Activated T-cell treated with anti-CD3 and anti-CD28 coated beads, Interleukin-2, amount 50 U/mL, for 72 hours (primary cell): ENCODE data around the gene MPC2. TPM values are rescaled to one million over a fixed set of nuclear protein-coding genes. Genes with fewer than 3 reads are reported as not detected.
"Not testable (repeated sequence)": the region's sequence is repeated elsewhere in the genome, so short reads cannot be mapped to it uniquely, and the experiment has no call there.

Experiments used
- ATAC-seq, 2 donors: fragments of 150-1000 bp; cut with Tn5 transposase; replicated peaks in 1 of 2; 2 replicates each; pipeline ENCODE4 v1.10.0; 2021; ENCODE audit warnings: moderate library complexity in 2 of 2, mild to moderate bottlenecking in 1 of 2
- DNase-seq, 2 donors: peaks; one replicate each; pipeline ENCODE4 v3.0.0; 2021 to 2022; ENCODE audit warnings: mixed read lengths in 1 of 2
- H3K27ac Mint-ChIP-seq: one replicate; pipeline ENCODE4 v1.8.0; 2022; ENCODE audit warnings: mild to moderate bottlenecking, moderate library complexity, mixed read lengths
- H3K27me3 Mint-ChIP-seq: one replicate; pipeline ENCODE4 v1.8.0; 2022; ENCODE audit warnings: low read depth, mixed read lengths
- H3K36me3 Mint-ChIP-seq, 2 donors: one replicate each; pipeline ENCODE4 v1.8.0; 2022; ENCODE audit warnings: mixed read lengths in 2 of 2, mild to moderate bottlenecking in 1 of 2; ENCODE audit not compliant: insufficient read depth in 2 of 2
- H3K4me1 Mint-ChIP-seq: one replicate; pipeline ENCODE4 v1.8.0; 2022; ENCODE audit warnings: low read depth, mixed read lengths
- H3K4me3 Mint-ChIP-seq, 2 donors: one replicate each; pipeline ENCODE4 v1.8.0; 2022; ENCODE audit warnings: mild to moderate bottlenecking in 2 of 2, mixed read lengths in 2 of 2, moderate library complexity in 2 of 2
- H3K9me3 Mint-ChIP-seq, 2 donors: one replicate each; pipeline ENCODE4 v1.8.0; 2022; ENCODE audit warnings: mixed read lengths in 2 of 2
- total RNA-seq, 2 donors: library from RNA; stranded (reverse); gene quantifications; one replicate each; pipeline ENCODE4 v1.2.3, GENCODE V29; 2022

The MPC2 gene
- total RNA-seq, 2 donors from 2014 or later = 66.3 to 71.6 TPM

DNA sequence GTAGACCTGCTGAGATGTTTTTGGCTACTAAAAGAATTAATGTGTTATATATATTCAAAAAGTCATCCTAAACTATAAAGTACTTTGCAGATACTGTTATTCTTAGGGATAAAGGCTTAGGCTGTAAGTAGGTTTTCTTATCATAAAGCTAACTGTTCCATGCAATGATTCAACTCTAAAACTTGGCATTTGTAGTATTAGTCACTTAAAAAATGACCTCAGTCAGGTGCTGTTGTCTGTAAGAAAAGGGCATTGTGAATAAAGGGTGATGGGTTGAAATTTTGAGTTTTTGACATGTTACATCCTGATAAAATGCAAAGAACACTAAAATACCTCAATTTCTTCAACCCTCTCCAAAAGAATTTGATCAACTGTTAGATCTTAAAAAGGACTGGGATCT lies 55.8 kb downstream of the MPC2 start:
- H3K27me3 Mint-ChIP-seq = no peaks in the 10 kb centered on the region
- H3K4me3 Mint-ChIP-seq = no peak overlapping the region

DNA sequence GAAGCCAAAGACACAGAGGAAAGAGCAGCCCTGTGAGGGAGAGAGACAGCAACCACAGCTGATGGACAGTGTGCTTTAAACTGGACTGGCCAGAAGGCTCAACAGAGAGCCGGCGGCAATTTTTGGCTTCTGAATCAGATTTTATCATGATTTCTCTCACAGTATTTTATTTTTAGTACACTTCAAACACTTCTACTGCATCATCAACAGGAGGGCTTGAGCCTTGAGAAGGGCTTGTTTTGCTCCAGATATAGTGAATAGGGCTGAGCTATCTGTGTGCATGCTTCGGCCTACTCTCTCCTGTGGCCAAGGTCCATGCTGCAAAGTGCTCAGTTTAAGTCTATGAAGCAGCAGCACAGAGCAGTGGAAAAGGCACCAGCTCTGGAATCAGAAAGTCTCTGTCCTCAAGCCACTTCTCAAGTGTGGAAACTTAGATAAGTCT lies 56.3 kb downstream of the MPC2 start:
- no peak for ATAC-seq
- Mint-ChIP-seq H3K9me3 (no peaks in the 10 kb centered on the region), H3K27ac (no peak overlapping the region), H3K4me1 (no peaks in the 10 kb centered on the region), H3K36me3 (peaks cover 0 to 1% of the 10 kb centered on the region in 2 donors), H3K27me3 (no peaks in the 10 kb centered on the region), H3K4me3 (no peak overlapping the region)
- DNase-seq = no peak

More for the DNA sequence above, 55.8 kb downstream of the MPC2 start:
- no peak for DNase-seq
- H3K27ac Mint-ChIP-seq = no peak overlapping the region
- no peaks in the 10 kb centered on the region for H3K9me3 Mint-ChIP-seq
- no peaks in the 10 kb centered on the region for H3K4me1 Mint-ChIP-seq
- ATAC-seq = no peak
- H3K36me3 Mint-ChIP-seq = peaks cover 0 to 1% of the 10 kb centered on the region in 2 donors

DNA sequence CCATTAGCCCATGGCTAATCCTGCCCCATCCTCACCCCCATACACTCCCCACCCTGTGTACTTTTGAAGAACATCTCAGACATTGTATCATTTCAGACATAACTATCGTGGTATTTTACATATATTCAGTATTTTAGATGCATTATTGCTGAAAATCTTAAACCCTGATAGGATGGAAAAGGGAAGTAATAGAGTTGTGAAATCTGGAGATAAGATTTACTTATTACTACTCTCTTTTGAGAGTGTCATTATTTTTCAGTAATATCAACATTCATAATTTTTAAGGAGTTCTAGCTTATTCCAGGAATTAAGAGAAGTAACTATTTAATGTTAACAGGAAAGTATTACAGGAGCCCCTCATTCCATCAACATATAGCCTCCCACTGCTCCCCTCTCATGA lies 57.4 kb downstream of the MPC2 start:
- Mint-ChIP-seq H3K9me3 (no peaks in the 10 kb centered on the region), H3K4me3 (no peak overlapping the region), H3K36me3 (no peaks in the 10 kb centered on the region), H3K4me1 (no peaks in the 10 kb centered on the region), H3K27ac (no peak overlapping the region), H3K27me3 (no peaks in the 10 kb centered on the region)
- DNase-seq = no peak
- no peak for ATAC-seq

DNA sequence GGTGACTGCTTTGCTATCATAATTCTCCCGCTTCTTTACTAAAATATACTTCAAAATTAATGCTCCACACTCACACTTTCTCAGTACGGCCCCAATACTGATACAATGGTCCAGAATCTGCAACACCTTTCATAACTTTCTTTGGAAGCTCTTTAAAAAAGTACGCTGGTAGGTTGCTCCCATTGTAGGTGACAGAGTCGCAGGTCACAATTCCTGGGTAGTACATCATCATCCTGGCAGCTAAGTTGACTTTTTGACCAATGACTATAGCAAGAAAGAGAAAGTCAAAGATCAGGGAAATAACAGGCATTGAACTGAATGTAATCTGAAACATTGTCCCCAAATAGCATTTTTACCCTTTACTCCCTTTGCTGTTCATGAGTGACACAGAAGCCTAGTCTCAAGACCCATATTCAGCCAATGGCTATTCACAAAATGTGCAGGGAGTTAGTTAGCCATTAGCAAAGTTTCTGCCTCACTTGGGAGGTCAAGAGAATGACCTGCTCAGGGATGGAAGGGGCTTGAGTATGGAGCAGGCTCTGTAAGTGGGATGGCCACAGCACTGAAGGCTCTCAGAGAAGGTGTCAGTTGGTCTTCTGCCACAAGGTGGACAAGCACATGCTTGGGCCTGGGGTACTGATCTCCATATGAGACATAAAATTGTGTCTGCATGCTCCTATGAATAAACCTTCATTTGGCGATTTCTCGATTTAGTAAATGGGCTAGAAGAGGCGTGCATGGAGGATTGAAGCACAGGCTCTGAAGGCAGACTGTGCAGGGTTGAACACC lies 58.3 kb downstream of the MPC2 start:
- DNase-seq (no peak), ATAC-seq (no peak)
- Mint-ChIP-seq H3K27me3 (no peaks in the 10 kb centered on the region), H3K27ac (no peak overlapping the region), H3K4me3 (no peak overlapping the region), H3K9me3 (no peaks in the 10 kb centered on the region), H3K36me3 (no peaks in the 10 kb centered on the region), H3K4me1 (no peaks in the 10 kb centered on the region)

DNA sequence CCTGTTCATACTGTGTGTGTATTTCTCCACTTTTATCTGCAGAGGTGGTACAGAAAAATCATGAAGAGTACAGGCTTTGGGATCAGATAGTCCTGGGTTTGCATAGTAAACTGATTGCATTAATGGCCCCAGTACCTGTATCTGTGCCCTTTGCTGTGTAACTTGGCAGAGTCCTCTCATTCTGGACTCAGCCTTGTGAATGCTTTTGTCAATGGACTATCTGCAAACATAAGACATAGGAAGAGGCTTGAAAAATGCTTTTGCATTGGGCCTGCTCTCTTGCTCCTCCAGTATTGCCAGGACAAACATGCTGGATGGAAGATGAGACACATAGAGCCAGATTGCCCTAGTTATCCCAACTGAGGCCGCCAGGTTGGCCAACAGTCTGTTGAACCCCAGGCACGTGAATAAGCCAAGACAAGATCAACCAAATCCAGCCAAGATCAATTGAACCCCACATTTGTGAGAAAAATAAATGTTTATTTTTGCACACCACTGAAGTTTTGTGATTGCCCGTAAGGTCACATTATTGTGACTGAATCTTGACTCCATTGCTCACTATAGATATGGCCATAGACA lies 60.2 kb downstream of the MPC2 start:
- H3K4me1 Mint-ChIP-seq = no peaks in the 10 kb centered on the region
- H3K4me3 Mint-ChIP-seq = no peak overlapping the region
- DNase-seq (no peak), ATAC-seq (no peak)
- no peaks in the 10 kb centered on the region for H3K9me3 Mint-ChIP-seq
- H3K36me3 Mint-ChIP-seq = no peaks in the 10 kb centered on the region
- no peak overlapping the region for H3K27ac Mint-ChIP-seq
- no peaks in the 10 kb centered on the region for H3K27me3 Mint-ChIP-seq

DNA sequence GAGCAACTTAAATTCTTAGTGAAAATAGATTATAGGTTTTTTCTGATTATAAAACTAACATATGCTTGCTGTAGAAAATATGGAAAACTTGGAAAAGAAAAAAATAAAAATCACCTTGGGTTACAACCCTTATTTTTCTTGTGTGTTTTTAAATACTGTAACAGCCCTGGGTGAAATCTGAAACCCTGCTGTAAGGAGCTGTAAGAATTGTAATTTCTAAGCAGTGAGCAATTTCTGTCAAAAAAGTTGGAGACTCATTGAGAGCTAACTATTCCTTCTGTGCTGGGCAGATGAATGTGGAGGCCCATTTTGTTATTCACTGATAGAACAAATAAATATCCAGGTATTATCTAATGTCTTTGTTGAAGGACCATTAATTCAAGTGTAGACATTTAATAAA lies 65.5 kb downstream of the MPC2 start:
- Mint-ChIP-seq H3K27me3 (no peaks in the 10 kb centered on the region), H3K9me3 (no peaks in the 10 kb centered on the region), H3K36me3 (no peaks in the 10 kb centered on the region), H3K4me1 (no peaks in the 10 kb centered on the region), H3K4me3 (no peak overlapping the region), H3K27ac (no peak overlapping the region)
- ATAC-seq (no peak), DNase-seq (no peak)

DNA sequence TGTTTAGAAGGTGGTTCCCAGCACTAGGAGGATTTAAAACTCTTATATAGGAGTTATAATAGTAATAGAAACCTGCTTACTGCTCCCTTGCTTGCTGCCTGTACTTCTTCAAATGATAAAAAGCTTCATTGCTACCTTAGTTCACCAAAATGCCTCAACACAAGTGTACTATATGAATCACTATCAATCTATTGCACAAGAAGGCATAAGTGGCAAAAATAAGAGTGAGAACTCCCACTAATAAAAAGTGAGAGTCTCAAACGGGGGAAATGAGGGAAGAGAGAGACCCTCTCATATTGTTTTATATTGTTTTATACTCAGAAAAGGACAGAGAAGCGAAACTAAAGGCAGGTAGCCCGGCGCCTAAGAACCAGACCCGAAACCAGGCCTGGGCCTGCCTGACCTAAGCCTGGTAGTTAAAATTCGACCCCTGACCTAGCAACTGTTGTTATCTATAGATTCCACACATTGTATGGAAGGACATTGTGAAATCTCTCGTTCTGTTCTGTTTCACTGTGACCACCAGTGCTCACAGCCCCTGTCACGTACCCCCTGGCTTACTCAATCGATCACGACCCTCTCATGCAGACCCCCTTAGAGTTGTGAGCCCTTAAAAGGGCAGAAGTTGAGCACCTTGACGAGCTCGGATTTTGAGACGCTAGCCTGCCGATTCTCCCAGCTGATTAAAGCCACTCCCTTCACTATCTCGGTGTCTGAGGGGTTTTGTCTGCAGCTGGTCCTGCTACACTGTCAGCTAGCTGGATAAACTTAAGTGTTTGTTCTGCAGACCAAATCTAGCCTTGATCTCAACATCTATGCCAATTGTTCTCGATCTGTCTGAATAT lies 67.5 kb downstream of the MPC2 start:
- not testable (repeated sequence) for H3K4me1 Mint-ChIP-seq, H3K27me3 Mint-ChIP-seq, H3K9me3 Mint-ChIP-seq, ATAC-seq, H3K36me3 Mint-ChIP-seq, DNase-seq, H3K27ac Mint-ChIP-seq, H3K4me3 Mint-ChIP-seq

DNA sequence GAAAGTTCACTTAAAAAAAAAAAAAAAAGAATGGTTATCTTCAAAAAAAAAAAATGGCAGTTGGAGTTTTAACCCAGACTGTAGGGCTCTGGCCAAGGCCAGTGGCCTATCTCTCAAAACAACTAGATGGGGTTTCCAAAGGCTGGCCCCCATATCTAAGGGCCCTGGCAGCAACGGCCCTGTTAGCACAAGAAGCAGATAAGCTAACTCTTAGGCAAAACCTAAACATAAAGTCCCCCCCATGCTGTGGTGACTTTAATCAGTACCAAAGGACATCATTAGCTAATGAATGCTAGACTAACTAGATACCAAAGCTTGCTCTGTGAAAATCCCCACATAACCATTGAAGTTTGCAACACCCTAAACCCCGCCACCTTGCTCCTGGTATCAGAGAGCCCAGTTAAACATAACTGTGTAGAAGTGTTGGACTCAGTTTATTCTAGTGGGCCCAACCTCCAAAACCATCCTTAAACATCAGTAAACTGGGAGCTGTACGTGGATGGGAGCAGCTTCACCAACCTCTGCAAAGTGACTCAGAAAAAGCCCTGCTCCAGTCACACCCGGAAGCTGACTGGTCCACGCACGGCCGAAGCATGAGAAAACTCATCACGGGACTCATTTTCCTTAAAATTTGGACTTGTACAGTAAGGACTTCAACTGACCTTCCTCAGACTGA lies 70.0 kb downstream of the MPC2 start:
- H3K4me1 Mint-ChIP-seq, H3K27ac Mint-ChIP-seq, DNase-seq, H3K36me3 Mint-ChIP-seq, ATAC-seq, H3K27me3 Mint-ChIP-seq, H3K9me3 Mint-ChIP-seq, H3K4me3 Mint-ChIP-seq: not testable (repeated sequence)

Other genes with a start within 250 kb of the MPC2 start
- gene MPZL1, start 215.1 kb downstream of the MPC2 start, total RNA-seq = 10 to 100 TPM; 17.2 to 20.9 TPM
- under 1 TPM; 0.07 to 0.12 TPM for gene ADCY10, start 22.9 kb downstream of the MPC2 start, total RNA-seq
- 10 to 100 TPM; 33.2 to 35.0 TPM for gene DCAF6, start 389 bp downstream of the MPC2 start, total RNA-seq
- gene GPR161, start 199.9 kb upstream of the MPC2 start, total RNA-seq = 1 to 10 TPM; 1.4 to 4.5 TPM
- 10 to 100 TPM; 67.5 to 68.3 TPM for gene TIPRL, start 241.9 kb upstream of the MPC2 start, total RNA-seq